ENCODE measurements around the gene OGDH. TPM values are rescaled to one million over a fixed set of nuclear protein-coding genes. Genes with fewer than 3 reads are reported as not detected.

The OGDH gene
- total RNA-seq, 1 experiment from 2014 or later: 69.1 TPM

DNA sequence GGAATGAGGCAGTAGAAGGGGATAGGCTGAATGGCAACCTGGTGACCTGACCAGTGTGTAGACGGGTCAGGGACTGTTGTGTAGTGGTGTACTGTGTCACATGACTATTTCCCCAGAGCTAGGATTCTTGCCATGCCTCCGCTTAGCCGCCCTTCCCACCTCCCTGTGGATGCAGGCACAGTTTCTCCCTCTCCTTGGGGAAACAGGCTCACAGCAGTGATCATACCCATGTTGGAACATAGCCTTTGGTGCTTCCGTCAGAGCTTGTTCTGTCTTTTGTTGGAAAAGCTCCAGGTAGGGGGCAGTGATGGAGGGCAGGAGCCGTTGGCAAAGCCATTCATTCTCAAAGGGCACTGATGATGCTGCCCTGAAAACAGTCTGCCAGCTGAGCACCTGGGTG is 44.3 kb downstream of the OGDH start:
- ChIA-PET RAD21 (ENCODE audit: low non-redundant PET in 1 of 2, low total read pairs in 2 of 2, uncharacterized antibody in 2 of 2, unreplicated experiment in 2 of 2) (no interaction called here), POLR2A (no interaction called here)
- no peak overlapping the region for H3K27ac ChIP-seq (ENCODE audit: low read depth, low read length)

More for the DNA sequence above, 44.3 kb downstream of the OGDH start:
- Histone ChIP-seq H4K20me1 (ENCODE audit: insufficient read depth) (no peaks in the 10 kb centered on the region), H3K4me2 (ENCODE audit: low read length) (no peak overlapping the region), H3K9me2 (ENCODE audit: insufficient read depth) (no peaks in the 10 kb centered on the region), H3K4me1 (ENCODE audit: control insufficient read depth in 1 of 2, insufficient read depth in 2 of 2, low read length in 2 of 2) (peaks cover 0 to 4% of the 10 kb centered on the region in 2 experiments; a peak in 1 of 4 replicates), H3K4me3 (replicated peaks in 1 of 2; ENCODE audit: low read depth in 1 of 2, low read length in 2 of 2) (no peak overlapping the region), H3K9me3 (ENCODE audit: control insufficient read depth in 1 of 2, insufficient read depth in 1 of 2, low read depth in 1 of 2, low read length in 2 of 2) (no peaks in the 10 kb centered on the region), H3K9ac (ENCODE audit: low read length) (no peak overlapping the region), H3K27me3 (ENCODE audit: insufficient read depth, low read length) (no peaks in the 10 kb centered on the region), H3K79me2 (ENCODE audit: insufficient read depth, low read length) (no peaks in the 10 kb centered on the region), H2AFZ (ENCODE audit: low read depth, low read length, poor library complexity, severe bottlenecking) (no peak overlapping the region), H3K36me3 (ENCODE audit: control insufficient read depth in 1 of 2, insufficient read depth in 2 of 2, low read length in 2 of 2) (peaks cover 4 to 10% of the 10 kb centered on the region in 2 experiments; a peak in 2 of 4 replicates)
- no TSS peak for BruUV-seq (replicated peaks)
- ATAC-seq (no peak), DNase-seq (ENCODE audit: low read depth, low spot score) (no peak)
- CTCF ChIA-PET: no interaction called here
- intact Hi-C loops (cut with micrococcal nuclease): no loop called here
- TF ChIP-seq POLR2A (IDR thresholded peaks at IDR 0.05; ENCODE audit: borderline replicate concordance, extremely low read depth, insufficient read depth, insufficient read length) (no peak), EZH2phosphoT487 (IDR thresholded peaks at IDR 0.05; ENCODE audit: borderline replicate concordance) (no peak), POLR2AphosphoS5 (IDR thresholded peaks at IDR 0.05; ENCODE audit: low read depth, low read length) (no peak), SP1 (IDR thresholded peaks at IDR 0.05; ENCODE audit: low read depth) (no peak), ZNF274 (IDR thresholded peaks at IDR 0.05; ENCODE audit: low read depth, low read length) (no peak)
- TF ChIP-seq, protein P1, sequence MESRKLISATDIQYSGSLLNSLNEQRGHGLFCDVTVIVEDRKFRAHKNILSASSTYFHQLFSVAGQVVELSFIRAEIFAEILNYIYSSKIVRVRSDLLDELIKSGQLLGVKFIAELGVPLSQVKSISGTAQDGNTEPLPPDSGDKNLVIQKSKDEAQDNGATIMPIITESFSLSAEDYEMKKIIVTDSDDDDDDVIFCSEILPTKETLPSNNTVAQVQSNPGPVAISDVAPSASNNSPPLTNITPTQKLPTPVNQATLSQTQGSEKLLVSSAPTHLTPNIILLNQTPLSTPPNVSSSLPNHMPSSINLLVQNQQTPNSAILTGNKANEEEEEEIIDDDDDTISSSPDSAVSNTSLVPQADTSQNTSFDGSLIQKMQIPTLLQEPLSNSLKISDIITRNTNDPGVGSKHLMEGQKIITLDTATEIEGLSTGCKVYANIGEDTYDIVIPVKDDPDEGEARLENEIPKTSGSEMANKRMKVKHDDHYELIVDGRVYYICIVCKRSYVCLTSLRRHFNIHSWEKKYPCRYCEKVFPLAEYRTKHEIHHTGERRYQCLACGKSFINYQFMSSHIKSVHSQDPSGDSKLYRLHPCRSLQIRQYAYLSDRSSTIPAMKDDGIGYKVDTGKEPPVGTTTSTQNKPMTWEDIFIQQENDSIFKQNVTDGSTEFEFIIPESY (IDR thresholded peaks at IDR 0.05; ENCODE audit: extremely low read depth, insufficient replicate concordance, low read length): no peak
- TF ChIP-seq, protein P2, sequence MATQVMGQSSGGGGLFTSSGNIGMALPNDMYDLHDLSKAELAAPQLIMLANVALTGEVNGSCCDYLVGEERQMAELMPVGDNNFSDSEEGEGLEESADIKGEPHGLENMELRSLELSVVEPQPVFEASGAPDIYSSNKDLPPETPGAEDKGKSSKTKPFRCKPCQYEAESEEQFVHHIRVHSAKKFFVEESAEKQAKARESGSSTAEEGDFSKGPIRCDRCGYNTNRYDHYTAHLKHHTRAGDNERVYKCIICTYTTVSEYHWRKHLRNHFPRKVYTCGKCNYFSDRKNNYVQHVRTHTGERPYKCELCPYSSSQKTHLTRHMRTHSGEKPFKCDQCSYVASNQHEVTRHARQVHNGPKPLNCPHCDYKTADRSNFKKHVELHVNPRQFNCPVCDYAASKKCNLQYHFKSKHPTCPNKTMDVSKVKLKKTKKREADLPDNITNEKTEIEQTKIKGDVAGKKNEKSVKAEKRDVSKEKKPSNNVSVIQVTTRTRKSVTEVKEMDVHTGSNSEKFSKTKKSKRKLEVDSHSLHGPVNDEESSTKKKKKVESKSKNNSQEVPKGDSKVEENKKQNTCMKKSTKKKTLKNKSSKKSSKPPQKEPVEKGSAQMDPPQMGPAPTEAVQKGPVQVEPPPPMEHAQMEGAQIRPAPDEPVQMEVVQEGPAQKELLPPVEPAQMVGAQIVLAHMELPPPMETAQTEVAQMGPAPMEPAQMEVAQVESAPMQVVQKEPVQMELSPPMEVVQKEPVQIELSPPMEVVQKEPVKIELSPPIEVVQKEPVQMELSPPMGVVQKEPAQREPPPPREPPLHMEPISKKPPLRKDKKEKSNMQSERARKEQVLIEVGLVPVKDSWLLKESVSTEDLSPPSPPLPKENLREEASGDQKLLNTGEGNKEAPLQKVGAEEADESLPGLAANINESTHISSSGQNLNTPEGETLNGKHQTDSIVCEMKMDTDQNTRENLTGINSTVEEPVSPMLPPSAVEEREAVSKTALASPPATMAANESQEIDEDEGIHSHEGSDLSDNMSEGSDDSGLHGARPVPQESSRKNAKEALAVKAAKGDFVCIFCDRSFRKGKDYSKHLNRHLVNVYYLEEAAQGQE (IDR thresholded peaks at IDR 0.05; ENCODE audit: low read depth): no peak

Measured in HCT116 (cell line).